Measurements from ENCODE around the gene PGRMC2.

PGRMC2 gene

DNA sequence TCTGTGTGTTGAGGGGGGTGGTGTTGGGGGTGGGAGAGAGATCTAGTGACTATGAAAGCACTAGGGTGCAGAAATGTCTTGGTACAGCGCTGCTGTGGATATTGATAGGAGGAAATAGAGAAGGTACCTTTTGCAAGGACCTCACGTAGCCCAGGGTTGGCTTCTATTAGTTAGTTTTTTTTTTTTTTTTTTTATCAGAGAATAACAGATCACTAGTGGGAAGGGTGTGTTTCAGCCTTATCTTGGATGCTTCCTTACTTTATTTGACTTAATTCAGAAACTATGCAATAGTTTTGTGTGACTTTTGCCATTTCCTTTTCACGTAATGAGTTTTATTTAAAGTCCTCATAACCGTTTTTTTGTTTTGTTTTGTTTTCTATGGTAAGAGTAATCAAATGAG, 16.4 kb upstream of the PGRMC2 start:
- no peak overlapping the region for H3K4me3 ChIP-seq (ENCODE audit: control insufficient read depth, low read depth, low read length)
- no peak for DNase-seq (ENCODE audit: low read depth)
- TF ChIP-seq, protein P1, sequence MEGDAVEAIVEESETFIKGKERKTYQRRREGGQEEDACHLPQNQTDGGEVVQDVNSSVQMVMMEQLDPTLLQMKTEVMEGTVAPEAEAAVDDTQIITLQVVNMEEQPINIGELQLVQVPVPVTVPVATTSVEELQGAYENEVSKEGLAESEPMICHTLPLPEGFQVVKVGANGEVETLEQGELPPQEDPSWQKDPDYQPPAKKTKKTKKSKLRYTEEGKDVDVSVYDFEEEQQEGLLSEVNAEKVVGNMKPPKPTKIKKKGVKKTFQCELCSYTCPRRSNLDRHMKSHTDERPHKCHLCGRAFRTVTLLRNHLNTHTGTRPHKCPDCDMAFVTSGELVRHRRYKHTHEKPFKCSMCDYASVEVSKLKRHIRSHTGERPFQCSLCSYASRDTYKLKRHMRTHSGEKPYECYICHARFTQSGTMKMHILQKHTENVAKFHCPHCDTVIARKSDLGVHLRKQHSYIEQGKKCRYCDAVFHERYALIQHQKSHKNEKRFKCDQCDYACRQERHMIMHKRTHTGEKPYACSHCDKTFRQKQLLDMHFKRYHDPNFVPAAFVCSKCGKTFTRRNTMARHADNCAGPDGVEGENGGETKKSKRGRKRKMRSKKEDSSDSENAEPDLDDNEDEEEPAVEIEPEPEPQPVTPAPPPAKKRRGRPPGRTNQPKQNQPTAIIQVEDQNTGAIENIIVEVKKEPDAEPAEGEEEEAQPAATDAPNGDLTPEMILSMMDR (conservative IDR thresholded peaks at IDR 0.05; ENCODE audit: control insufficient read depth, insufficient read depth, low read depth, low read length), result no peak

DNA sequence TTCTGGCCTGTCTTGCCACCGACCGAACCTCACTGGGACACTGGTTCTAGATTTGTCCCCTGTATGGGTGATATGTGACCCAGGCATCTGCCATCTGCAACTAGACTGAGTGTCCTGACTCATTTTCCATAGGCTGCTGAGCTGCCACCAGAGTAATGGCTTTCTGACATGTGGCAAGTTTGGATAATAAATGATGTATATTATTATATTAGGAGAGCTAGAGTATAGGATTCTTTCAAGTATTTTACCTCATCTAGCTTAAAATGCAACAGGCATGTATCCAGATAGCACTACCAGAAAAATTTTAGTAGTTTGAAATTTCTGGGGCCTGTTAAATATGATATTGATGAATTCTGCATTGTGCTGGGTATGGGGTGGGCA, 15.8 kb upstream of the PGRMC2 start:
- DNase-seq (ENCODE audit: low read depth), result no peak
- TF ChIP-seq, protein P1 (conservative IDR thresholded peaks at IDR 0.05; ENCODE audit: control insufficient read depth, insufficient read depth, low read depth, low read length), result no peak
- H3K4me3 ChIP-seq (ENCODE audit: control insufficient read depth, low read depth, low read length), result no peak overlapping the region

DNA sequence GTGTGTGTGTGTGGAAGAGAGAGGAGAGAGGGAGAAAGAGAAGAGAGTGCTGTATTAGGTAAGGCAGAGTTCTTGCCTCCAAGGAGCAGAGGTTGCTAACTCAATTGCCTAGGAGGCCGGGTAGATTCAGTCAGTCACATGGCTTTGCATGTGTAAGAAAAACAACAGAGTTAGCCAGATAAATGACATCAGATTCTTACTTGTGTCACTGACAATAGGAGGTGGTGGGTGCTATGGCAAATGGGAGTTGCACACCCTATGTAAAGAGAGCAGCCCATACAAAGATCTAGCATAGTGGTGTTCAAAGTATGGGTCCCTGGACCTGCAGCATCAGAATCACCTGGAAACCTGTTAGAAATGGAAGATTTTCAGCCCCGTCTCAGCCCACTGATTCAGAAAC, 14.4 kb upstream of the PGRMC2 start:
- TF ChIP-seq, protein P1 (conservative IDR thresholded peaks at IDR 0.05; ENCODE audit: control insufficient read depth, insufficient read depth, low read depth, low read length), result no peak
- no peak overlapping the region for H3K4me3 ChIP-seq (ENCODE audit: control insufficient read depth, low read depth, low read length)
- DNase-seq (ENCODE audit: low read depth), result no peak

DNA sequence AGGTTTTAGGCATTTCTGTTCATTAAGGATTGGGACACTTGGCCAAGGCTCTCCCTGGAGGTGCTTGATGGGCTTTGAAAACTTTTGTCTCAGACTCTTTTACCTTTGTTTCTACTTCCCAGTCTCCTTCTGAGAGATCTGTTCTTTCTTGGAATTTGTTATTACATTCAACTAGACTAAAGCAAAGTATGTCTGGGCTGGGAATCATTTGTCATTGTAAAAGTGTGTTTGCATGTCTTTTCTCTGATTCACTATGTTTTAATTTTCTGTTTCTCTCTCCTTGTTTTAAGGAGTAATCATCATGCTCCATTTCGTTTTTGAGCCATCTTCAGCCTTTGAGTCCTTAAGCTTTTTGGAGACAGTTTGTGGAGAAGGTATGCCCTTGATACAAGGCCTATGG, 12.2 kb upstream of the PGRMC2 start:
- no peak overlapping the region for H3K4me3 ChIP-seq (ENCODE audit: control insufficient read depth, low read depth, low read length)
- no peak for DNase-seq (ENCODE audit: low read depth)
- TF ChIP-seq, protein P1 (conservative IDR thresholded peaks at IDR 0.05; ENCODE audit: control insufficient read depth, insufficient read depth, low read depth, low read length), result no peak

DNA sequence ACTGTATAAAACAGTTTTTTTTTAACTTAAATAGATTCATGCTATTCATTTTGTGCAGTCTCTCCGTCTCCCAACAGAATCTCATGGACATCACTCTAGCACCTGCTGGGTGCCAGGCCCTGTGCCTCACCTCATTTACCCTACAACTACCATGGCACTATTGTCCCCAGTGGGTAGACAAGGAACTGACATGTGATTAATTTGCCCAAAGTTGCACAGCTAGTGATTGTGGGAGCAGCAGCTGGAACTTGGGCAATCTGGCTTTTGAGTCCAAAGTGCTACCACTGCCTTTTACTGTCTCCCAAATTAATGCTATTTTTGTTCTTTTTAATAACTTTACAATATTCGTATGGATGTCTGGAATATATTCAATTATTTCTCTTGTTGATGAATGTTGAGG, 11.2 kb upstream of the PGRMC2 start:
- DNase-seq (ENCODE audit: low read depth), result no peak
- H3K4me3 ChIP-seq (ENCODE audit: control insufficient read depth, low read depth, low read length), result no peak overlapping the region
- TF ChIP-seq, protein P1 (conservative IDR thresholded peaks at IDR 0.05; ENCODE audit: control insufficient read depth, insufficient read depth, low read depth, low read length), result no peak

DNA sequence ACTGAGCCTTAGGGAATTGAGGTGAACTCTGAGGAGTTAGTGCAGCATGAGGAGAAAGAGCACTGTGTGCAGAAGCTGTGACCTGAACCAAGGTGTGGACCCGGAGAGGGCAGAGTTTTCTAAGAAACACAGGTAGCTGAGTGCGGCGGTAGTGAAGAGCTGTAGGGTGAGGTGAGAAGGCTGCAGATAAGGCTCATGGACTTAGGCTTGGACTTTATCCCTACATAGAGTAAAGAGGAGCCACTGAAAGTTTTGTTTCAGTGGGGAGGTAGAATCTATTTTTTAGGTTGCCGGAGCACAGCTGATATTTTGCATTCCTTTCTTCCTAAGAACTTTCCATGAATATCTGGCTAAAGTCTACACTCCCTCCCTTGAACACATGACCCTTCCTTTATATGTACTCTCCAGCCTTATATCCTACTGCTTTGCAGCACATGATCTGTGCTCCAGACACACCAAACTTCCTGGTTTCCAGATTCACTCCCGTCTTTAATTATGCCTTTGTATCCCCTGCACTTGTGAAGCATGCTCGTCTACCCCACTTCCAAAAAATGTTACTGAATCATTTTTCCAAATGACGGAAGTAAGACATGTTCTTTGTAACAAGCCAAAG, 10.6 kb upstream of the PGRMC2 start:
- TF ChIP-seq, protein P1 (conservative IDR thresholded peaks at IDR 0.05; ENCODE audit: control insufficient read depth, insufficient read depth, low read depth, low read length), result no peak
- no peak for DNase-seq (ENCODE audit: low read depth)
- no peak overlapping the region for H3K4me3 ChIP-seq (ENCODE audit: control insufficient read depth, low read depth, low read length)

DNA sequence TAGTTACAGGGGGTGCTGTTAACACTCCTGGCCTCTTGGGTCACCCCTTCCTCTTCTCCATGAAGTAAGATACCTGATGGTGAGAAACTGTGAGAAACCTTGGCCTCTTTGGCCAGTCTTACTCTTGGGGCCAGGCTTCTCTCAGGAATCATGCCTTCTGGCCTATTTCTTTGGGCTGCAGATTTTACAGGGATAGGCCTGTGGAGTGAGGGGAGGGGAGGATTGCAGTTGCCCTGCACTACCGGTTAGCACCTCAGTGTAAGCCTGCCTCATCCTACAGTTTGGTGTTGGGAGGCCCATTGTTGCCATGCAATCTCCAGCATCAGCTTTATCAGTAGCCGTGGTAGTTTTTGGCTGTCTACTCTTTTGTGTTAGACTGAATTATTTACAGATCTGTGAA, 7.6 kb upstream of the PGRMC2 start:
- no peak overlapping the region for H3K4me3 ChIP-seq (ENCODE audit: control insufficient read depth, low read depth, low read length)
- DNase-seq (ENCODE audit: low read depth), result no peak
- TF ChIP-seq, protein P1 (conservative IDR thresholded peaks at IDR 0.05; ENCODE audit: control insufficient read depth, insufficient read depth, low read depth, low read length), result no peak

Data from fibroblast of mammary gland (primary cell).